Measurements from ENCODE around the gene SCML2. TPM values are rescaled to one million over a fixed set of nuclear protein-coding genes. Genes with fewer than 3 reads are reported as not detected.

Gene SCML2
- total and polyA plus RNA-seq, 7 experiments from 2014 or later, result 0.64 to 2.2 (median 1.4) TPM

DNA sequence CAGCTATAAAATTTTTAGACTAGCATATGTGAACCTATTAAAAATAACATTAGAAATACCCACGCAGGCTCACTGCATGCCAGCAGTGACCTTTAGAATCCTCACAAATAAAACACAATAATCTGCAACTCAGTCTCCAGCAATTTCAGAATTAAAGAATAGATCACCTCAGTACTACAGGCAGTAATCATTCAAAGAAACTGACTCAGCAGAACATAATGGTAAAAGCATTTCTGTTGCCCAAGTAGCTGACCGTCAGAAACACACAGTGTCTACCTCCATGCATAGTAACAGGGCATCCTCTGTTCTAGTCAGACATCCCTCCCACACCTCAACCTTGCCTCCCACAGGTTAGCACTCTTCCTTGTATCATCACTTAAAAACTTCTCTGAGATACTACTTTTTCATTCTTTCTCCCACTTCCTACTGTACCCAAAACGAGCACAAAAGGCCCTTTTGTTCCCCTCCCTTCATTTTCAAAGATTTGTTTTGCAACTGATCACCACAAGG is 68.1 kb downstream of the SCML2 start:
- no peaks in the 10 kb centered on the region for H3K27me3 ChIP-seq (ENCODE audit: control insufficient read depth in 2 of 2, insufficient read depth in 2 of 2, low read length in 2 of 2)
- Mint-ChIP-seq H3K4me1 (no peaks in the 10 kb centered on the region), H3K36me3 (no peaks in the 10 kb centered on the region), H3K9me3 (peaks cover 0 to 19% (median 0%) of the 10 kb centered on the region in 11 donors), H3K27ac (no peak overlapping the region), H3K4me3 (no peak overlapping the region), H3K27me3 (no peaks in the 10 kb centered on the region)
- intact Hi-C loops (cut with micrococcal nuclease), result no loop called here
- ChIA-PET POLR2A (no interaction called here), CTCF (no interaction called here)
- DNase-seq, result no peak
- H3K4me3 ChIP-seq (ENCODE audit: low read length), result no peak overlapping the region
- no peaks in the 10 kb centered on the region for H3K9me3 ChIP-seq (ENCODE audit: control insufficient read depth in 2 of 3, low read length in 3 of 3)
- H3K36me3 ChIP-seq (ENCODE audit: control insufficient read depth in 2 of 3, insufficient read depth in 3 of 3, low read length in 3 of 3), result no peaks in the 10 kb centered on the region
- H3K27ac ChIP-seq (ENCODE audit: low read depth, low read length), result no peak overlapping the region
- ATAC-seq, result no peak
- H3K4me1 ChIP-seq (ENCODE audit: control insufficient read depth in 2 of 2, insufficient read depth in 2 of 2, low read length in 2 of 2), result no peaks in the 10 kb centered on the region

- ChIA-PET POLR2A (no interaction called here), CTCF (no interaction called here)
- ATAC-seq (no peak), DNase-seq (no peak)
- Mint-ChIP-seq H3K4me3 (no peak overlapping the region), H3K9me3 (peaks cover 3 to 60% (median 14%) of the 10 kb centered on the region in 11 donors), H3K4me1 (peaks cover 0 to 5% (median 0%) of the 10 kb centered on the region in 7 donors), H3K27me3 (no peaks in the 10 kb centered on the region), H3K36me3 (peaks cover 0 to 20% (median 13%) of the 10 kb centered on the region in 5 donors), H3K27ac (no peak overlapping the region)
- no peak overlapping the region for H3K27ac ChIP-seq (ENCODE audit: low read depth, low read length)
- H3K27me3 ChIP-seq (ENCODE audit: control insufficient read depth in 2 of 2, insufficient read depth in 2 of 2, low read length in 2 of 2), result no peaks in the 10 kb centered on the region
- no peaks in the 10 kb centered on the region for H3K4me1 ChIP-seq (ENCODE audit: control insufficient read depth in 2 of 2, insufficient read depth in 2 of 2, low read length in 2 of 2)
- H3K4me3 ChIP-seq (ENCODE audit: low read length), result no peak overlapping the region
- H3K36me3 ChIP-seq (ENCODE audit: control insufficient read depth in 2 of 3, insufficient read depth in 3 of 3, low read length in 3 of 3), result no peaks in the 10 kb centered on the region
- intact Hi-C loops (cut with micrococcal nuclease), result no loop called here
- no peaks in the 10 kb centered on the region for H3K9me3 ChIP-seq (ENCODE audit: control insufficient read depth in 2 of 3, low read length in 3 of 3)
These were observed 76.0 kb downstream of the SCML2 start for GRCh38 chrX:18278449-18278848.

DNA sequence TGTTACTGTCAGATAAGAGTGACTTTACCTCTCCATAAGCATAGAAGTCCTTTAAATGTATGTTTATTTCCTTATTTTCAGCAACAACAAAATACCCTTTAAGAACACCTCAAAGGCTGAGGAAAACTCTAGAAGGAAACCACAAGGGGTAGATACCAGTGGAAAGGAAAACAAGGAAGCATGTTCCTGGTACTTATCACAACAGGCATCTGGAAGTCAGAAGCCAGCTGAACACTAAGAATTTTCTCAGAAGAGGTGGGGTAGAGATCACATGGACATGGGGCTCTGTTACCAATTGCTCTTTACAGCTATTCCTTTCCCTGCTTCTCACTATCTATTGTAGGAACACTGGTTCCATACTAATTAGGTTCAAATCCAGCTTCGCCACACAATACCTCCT is 82.3 kb downstream of the SCML2 start:
- no peaks in the 10 kb centered on the region for H3K4me1 ChIP-seq (ENCODE audit: control insufficient read depth in 2 of 2, insufficient read depth in 2 of 2, low read length in 2 of 2)
- CTCF ChIA-PET, result no interaction called here
- H3K9me3 ChIP-seq (ENCODE audit: control insufficient read depth in 2 of 3, low read length in 3 of 3), result no peaks in the 10 kb centered on the region
- peaks cover 0 to 16% (median 13%) of the 10 kb centered on the region in 5 donors for H3K36me3 Mint-ChIP-seq
- POLR2A ChIA-PET, result no interaction called here
- intact Hi-C loops (cut with micrococcal nuclease), result no loop called here
- no peak for ATAC-seq
- H3K36me3 ChIP-seq (ENCODE audit: control insufficient read depth in 2 of 3, insufficient read depth in 3 of 3, low read length in 3 of 3), result no peaks in the 10 kb centered on the region
- no peak overlapping the region for H3K4me3 ChIP-seq (ENCODE audit: low read length)
- peaks cover 0 to 5% (median 0%) of the 10 kb centered on the region in 7 donors for H3K4me1 Mint-ChIP-seq
- H3K27me3 Mint-ChIP-seq, result no peaks in the 10 kb centered on the region
- no peak overlapping the region for H3K27ac Mint-ChIP-seq
- H3K9me3 Mint-ChIP-seq, result peaks cover 0 to 28% (median 5%) of the 10 kb centered on the region in 11 donors
- no peak for DNase-seq
- H3K27me3 ChIP-seq (ENCODE audit: control insufficient read depth in 2 of 2, insufficient read depth in 2 of 2, low read length in 2 of 2), result no peaks in the 10 kb centered on the region
- no peak overlapping the region for H3K4me3 Mint-ChIP-seq
- H3K27ac ChIP-seq (ENCODE audit: low read depth, low read length), result no peak overlapping the region

- intact Hi-C loops (cut with micrococcal nuclease), result no loop called here
- peaks cover 0 to 16% (median 13%) of the 10 kb centered on the region in 5 donors for H3K36me3 Mint-ChIP-seq
- CTCF ChIA-PET, result no interaction called here
- no peak overlapping the region for H3K4me3 Mint-ChIP-seq
- H3K4me1 ChIP-seq (ENCODE audit: control insufficient read depth in 2 of 2, insufficient read depth in 2 of 2, low read length in 2 of 2), result no peaks in the 10 kb centered on the region
- H3K36me3 ChIP-seq (ENCODE audit: control insufficient read depth in 2 of 3, insufficient read depth in 3 of 3, low read length in 3 of 3), result no peaks in the 10 kb centered on the region
- no peaks in the 10 kb centered on the region for H3K9me3 ChIP-seq (ENCODE audit: control insufficient read depth in 2 of 3, low read length in 3 of 3)
- H3K4me3 ChIP-seq (ENCODE audit: low read length), result no peak overlapping the region
- peaks cover 0 to 27% (median 5%) of the 10 kb centered on the region in 11 donors for H3K9me3 Mint-ChIP-seq
- H3K27me3 ChIP-seq (ENCODE audit: control insufficient read depth in 2 of 2, insufficient read depth in 2 of 2, low read length in 2 of 2), result no peaks in the 10 kb centered on the region
- no peak for DNase-seq
- H3K27ac ChIP-seq (ENCODE audit: low read depth, low read length), result no peak overlapping the region
- no peak overlapping the region for H3K27ac Mint-ChIP-seq
- ATAC-seq, result no peak
- peaks cover 0 to 5% (median 0%) of the 10 kb centered on the region in 7 donors for H3K4me1 Mint-ChIP-seq
- POLR2A ChIA-PET, result no interaction called here
- H3K27me3 Mint-ChIP-seq, result no peaks in the 10 kb centered on the region
These were observed 82.8 kb downstream of the SCML2 start for GRCh38 chrX:18271725-18272124.

DNA sequence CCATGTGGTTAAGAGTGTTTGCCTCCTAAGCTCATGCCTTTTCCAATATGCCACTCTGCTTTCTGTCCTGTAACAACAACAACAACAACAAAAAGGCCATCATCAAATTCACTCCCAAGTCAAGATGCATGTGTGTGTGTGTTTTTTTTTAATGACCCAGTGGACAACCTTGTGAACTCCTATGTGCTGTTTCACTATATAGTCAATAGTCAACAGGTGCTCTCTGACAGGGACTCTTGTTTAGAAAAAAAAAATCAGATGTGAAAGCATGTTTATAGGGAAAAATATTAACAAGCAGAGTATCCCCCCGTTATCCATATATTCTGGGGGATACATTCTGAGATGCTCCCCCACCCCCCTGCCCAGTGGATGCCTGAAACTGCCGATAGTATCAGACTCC is 83.2 kb downstream of the SCML2 start:
- Mint-ChIP-seq H3K4me1 (peaks cover 0 to 5% (median 0%) of the 10 kb centered on the region in 7 donors), H3K27me3 (no peaks in the 10 kb centered on the region), H3K9me3 (peaks cover 0 to 23% (median 4%) of the 10 kb centered on the region in 11 donors), H3K27ac (no peak overlapping the region), H3K4me3 (no peak overlapping the region), H3K36me3 (peaks cover 0 to 13% (median 11%) of the 10 kb centered on the region in 5 donors)
- Histone ChIP-seq H3K4me3 (ENCODE audit: low read length) (no peak overlapping the region), H3K27me3 (ENCODE audit: control insufficient read depth in 2 of 2, insufficient read depth in 2 of 2, low read length in 2 of 2) (no peaks in the 10 kb centered on the region), H3K36me3 (ENCODE audit: control insufficient read depth in 2 of 3, insufficient read depth in 3 of 3, low read length in 3 of 3) (no peaks in the 10 kb centered on the region), H3K4me1 (ENCODE audit: control insufficient read depth in 2 of 2, insufficient read depth in 2 of 2, low read length in 2 of 2) (no peaks in the 10 kb centered on the region), H3K27ac (ENCODE audit: low read depth, low read length) (no peak overlapping the region), H3K9me3 (ENCODE audit: control insufficient read depth in 2 of 3, low read length in 3 of 3) (no peaks in the 10 kb centered on the region)
- POLR2A ChIA-PET, result no interaction called here
- ATAC-seq (no peak), DNase-seq (no peak)
- CTCF ChIA-PET, result no interaction called here
- intact Hi-C loops (cut with micrococcal nuclease), result no loop called here

DNA sequence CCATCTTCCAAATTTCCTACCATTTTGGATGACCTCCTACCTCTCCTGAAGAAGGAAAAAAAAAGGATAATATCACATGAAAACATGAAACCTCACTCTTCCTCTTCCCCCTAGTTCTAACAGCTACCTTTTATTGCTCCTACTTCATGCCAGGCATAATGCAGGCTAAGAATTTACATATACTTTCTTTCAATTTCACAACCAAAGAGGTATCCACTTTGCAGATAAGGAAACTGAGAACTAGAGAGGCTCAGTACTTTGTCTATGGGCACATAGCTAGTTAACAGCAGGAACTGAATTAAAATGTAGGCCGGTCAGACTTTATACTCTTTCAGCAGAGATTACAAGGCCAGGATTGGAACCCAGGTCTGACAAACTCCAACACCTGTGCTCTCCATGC is 99.4 kb downstream of the SCML2 start:
- H3K27me3 Mint-ChIP-seq, result no peaks in the 10 kb centered on the region
- H3K4me3 Mint-ChIP-seq, result no peak overlapping the region
- intact Hi-C loops (cut with micrococcal nuclease), result no loop called here
- peaks cover 0 to 2% (median 0%) of the 10 kb centered on the region in 11 donors for H3K9me3 Mint-ChIP-seq
- no peaks in the 10 kb centered on the region for H3K4me1 Mint-ChIP-seq
- Histone ChIP-seq H3K27me3 (ENCODE audit: control insufficient read depth in 2 of 2, insufficient read depth in 2 of 2, low read length in 2 of 2) (no peaks in the 10 kb centered on the region), H3K36me3 (ENCODE audit: control insufficient read depth in 2 of 3, insufficient read depth in 3 of 3, low read length in 3 of 3) (no peaks in the 10 kb centered on the region), H3K4me1 (ENCODE audit: control insufficient read depth in 2 of 2, insufficient read depth in 2 of 2, low read length in 2 of 2) (no peaks in the 10 kb centered on the region), H3K27ac (ENCODE audit: low read depth, low read length) (no peak overlapping the region), H3K9me3 (ENCODE audit: control insufficient read depth in 2 of 3, low read length in 3 of 3) (no peaks in the 10 kb centered on the region), H3K4me3 (ENCODE audit: low read length) (no peak overlapping the region)
- DNase-seq, result no peak
- peaks cover 0 to 16% (median 9%) of the 10 kb centered on the region in 5 donors for H3K36me3 Mint-ChIP-seq
- ChIA-PET POLR2A (no interaction called here), CTCF (no interaction called here)
- ATAC-seq, result no peak
- H3K27ac Mint-ChIP-seq, result no peak overlapping the region

- Mint-ChIP-seq H3K27me3 (no peaks in the 10 kb centered on the region), H3K36me3 (peaks cover 0 to 16% (median 9%) of the 10 kb centered on the region in 5 donors), H3K27ac (no peak overlapping the region), H3K9me3 (peaks cover 0 to 2% (median 0%) of the 10 kb centered on the region in 11 donors), H3K4me1 (no peaks in the 10 kb centered on the region), H3K4me3 (no peak overlapping the region)
- ATAC-seq, result no peak
- no peaks in the 10 kb centered on the region for H3K9me3 ChIP-seq (ENCODE audit: control insufficient read depth in 2 of 3, low read length in 3 of 3)
- no peaks in the 10 kb centered on the region for H3K4me1 ChIP-seq (ENCODE audit: control insufficient read depth in 2 of 2, insufficient read depth in 2 of 2, low read length in 2 of 2)
- ChIA-PET POLR2A (no interaction called here), CTCF (no interaction called here)
- no peaks in the 10 kb centered on the region for H3K27me3 ChIP-seq (ENCODE audit: control insufficient read depth in 2 of 2, insufficient read depth in 2 of 2, low read length in 2 of 2)
- H3K27ac ChIP-seq (ENCODE audit: low read depth, low read length), result no peak overlapping the region
- no peak for DNase-seq
- no peaks in the 10 kb centered on the region for H3K36me3 ChIP-seq (ENCODE audit: control insufficient read depth in 2 of 3, insufficient read depth in 3 of 3, low read length in 3 of 3)
- intact Hi-C loops (cut with micrococcal nuclease), result no loop called here
- H3K4me3 ChIP-seq (ENCODE audit: low read length), result no peak overlapping the region
These were observed 101.7 kb downstream of the SCML2 start for GRCh38 chrX:18252644-18253359.

All from naive thymus-derived CD4-positive, alpha-beta T cell (primary cell).